HG02885 (cell line): Measurements from ENCODE around the gene SNX20.
A peak's percentile ranks its signal among the peaks of the same experiment; 100 is the strongest.

Source experiments
- ATAC-seq: cut with Tn5 transposase; IDR thresholded peaks from one replicate; pipeline ENCODE4 v1.9.1; 2021; ENCODE audit warnings: mild to moderate bottlenecking; ENCODE audit not compliant: unreplicated experiment, poor library complexity

The SNX20 gene

GRCh38 chr16:50638816-50639670, 42.1 kb downstream of the SNX20 start:
- ATAC-seq = no peak

GRCh38 chr16:50637716-50638602, 43.2 kb downstream of the SNX20 start:
- no peak for ATAC-seq

DNA sequence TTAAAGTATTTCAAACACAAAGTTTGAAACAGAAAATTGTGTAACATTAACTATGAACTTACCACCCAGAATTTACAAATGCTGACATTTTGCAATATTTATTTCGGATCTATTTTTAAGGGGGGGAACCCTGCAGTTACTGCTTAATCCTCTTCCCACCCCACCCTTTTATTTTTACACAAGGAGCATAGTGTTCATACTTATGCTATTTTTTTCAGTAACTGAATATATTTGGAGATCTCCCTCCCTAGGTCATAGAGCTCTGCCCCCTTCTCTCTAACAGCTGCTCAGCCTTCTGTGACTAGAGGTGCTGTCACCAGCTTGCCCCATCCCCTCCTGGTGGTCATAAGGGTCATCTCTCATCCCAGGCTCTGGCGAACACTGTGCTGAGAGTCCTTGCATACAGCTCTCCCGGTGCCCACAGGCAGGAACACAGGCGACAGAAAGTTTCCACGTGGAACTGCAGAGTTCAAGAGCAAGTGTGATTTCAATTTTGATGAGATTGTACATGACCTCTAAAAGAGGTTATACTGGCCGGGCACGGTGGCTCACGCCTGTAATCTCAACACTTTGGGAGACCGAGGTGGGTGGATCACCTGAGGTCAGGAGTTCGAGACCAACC, 44.2 kb downstream of the SNX20 start:
- ATAC-seq = no peak

- no peak for ATAC-seq
Measured at GRCh38 chr16:50635505-50636392, 45.4 kb downstream of the SNX20 start.

GRCh38 chr16:50634947-50635346, 46.2 kb downstream of the SNX20 start:
- ATAC-seq = no peak

GRCh38 chr16:50634090-50634489, 47.0 kb downstream of the SNX20 start:
- no peak for ATAC-seq

DNA sequence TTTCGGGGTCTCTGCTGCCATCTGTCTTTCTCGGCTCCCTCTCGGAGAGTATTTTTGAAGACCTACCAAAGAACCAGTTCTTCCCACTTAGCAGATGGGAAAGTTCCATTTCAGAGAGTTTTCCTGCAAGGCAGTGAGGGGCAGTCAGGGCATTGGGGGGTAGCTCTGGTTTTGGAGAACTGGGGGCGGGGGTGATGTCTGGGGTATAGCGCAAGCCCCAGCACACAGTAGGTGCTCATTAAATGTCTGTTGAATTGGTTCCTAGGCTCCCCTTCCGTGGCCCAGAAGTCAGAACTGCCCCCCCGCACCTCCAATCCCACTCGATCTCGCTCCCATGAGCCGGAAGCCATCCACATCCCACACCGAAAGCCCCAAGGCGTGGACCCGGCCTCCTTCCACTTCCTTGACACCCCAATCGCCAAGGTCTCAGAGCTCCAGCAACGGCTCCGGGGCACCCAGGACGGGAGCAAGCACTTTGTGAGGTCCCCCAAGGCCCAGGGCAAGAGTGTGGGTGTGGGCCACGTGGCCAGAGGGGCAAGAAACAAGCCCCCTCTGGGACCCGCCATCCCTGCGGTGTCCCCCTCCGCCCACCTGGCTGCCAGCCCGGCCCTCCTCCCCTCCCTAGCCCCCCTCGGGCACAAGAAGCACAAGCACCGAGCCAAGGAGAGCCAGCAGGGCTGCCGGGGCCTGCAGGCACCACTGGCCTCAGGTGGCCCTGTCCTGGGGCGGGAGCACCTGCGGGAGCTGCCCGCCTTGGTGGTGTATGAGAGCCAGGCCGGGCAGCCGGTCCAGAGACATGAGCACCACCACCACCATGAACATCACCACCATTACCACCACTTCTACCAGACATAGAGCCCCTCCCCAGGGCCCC, 47.9 kb downstream of the SNX20 start:
- ATAC-seq = no peak

DNA sequence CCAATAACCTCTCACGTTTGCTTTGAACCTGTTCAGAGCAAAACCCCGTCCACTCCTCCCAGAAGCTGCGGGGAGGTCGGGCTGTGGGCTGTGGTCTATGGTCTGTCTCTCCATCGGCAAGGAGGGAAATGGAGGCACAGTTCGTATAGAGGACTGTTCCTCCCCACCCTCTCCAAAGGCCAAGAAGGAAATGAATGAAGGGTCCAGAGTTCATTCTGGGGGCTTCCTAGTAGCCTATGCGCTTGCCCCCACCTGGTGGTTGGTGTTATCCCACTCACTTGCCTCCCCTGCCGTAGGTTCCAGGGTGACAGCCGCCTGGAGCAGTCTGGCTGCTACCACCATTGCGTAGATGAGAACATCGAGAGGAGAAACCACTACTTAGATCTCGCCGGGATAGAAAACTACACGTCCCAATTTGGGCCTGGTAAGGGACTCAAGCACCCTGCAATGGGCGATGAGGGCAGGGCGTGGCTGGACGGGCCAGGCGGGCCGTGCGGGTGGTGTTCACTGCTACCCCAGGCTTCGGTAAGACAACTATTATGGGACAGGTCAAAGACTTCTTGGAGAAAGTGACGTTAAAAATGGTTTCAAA, 49.0 kb downstream of the SNX20 start:
- ATAC-seq = no peak

DNA sequence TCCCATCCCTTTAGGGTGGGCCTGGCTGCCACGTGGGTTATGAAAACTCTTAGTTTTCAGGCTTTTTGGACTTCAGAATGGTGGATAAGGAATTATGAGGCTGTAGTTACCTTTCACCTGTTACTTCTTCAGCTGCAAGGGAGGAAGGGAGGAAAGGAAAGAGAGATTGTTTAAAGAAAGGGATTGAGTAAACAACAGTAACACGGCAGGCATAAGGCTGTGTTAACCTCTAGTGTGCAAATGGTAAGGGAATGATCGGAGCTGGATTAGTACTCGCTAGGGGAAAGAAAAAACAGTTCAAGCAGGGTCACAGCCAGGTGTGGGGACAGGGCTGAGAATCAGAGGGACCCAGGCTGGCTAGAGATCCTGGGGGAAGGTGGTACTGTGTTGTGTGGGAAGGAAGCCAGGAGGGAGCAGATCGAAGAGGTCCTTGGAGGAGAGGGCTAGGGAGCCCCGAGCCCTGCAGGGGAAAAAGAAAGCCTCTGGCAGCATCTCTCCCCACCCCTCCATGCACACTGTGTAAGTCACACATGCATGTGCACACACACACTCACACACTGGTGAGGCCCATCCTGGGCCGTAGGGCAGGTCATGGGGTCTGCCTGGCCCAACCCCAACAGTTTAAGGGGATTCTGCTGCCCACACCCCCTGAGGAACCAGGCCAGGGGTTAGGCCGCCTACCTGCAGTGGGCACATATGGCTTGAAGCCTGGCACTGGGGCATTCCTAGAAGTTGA, 49.7 kb downstream of the SNX20 start:
- no peak for ATAC-seq

DNA sequence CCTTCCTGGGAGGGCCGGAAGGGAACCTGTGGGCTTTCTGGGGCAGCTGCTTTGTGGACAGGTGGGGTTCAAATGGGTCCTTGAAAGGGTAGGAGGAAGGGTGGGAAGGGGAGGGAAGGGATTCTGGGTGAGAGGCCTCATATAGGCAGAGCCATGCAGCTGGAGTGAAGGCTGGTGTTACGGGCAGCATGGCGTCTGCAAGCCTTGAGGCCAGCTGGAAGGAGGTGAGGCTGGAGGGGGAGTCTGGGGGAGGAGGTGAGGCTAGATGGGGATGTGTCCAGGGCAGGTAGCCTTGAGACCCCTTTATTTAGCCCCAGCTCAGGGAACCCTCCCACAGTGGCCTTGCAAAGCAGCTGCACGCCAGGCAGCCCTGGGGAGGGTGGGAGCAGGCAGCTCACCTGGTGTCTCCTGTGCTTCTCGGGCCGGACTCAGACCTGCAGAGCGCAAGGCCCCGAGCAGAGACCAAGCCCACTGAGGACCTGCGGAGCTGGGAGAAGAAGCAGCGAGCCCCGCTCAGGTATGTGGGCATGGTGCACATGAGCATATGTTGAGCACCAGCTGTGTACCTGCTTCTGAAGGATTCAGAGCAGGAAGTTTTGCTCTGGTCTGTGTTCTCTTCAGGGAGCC, 50.6 kb downstream of the SNX20 start:
- no peak for ATAC-seq

DNA sequence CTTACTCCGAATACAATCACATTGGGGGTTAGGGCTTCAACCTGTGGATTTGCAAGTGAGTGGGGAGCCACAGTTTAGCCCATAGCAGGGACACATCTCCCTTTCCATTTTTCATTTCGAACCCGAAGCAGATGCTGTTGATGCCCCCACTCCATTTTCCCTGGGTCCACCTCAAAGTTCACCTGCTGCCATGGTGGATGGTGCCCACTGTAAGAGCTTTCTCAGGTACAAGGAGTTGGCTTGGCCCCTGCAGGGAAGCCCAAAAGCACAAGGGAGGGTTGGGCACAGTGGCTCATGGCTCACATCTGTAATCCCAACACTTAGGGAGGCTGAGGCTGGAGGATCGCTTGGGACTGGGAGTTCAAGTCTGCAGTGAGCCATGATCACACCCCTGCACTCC, 51.8 kb downstream of the SNX20 start:
- ATAC-seq = no peak

DNA sequence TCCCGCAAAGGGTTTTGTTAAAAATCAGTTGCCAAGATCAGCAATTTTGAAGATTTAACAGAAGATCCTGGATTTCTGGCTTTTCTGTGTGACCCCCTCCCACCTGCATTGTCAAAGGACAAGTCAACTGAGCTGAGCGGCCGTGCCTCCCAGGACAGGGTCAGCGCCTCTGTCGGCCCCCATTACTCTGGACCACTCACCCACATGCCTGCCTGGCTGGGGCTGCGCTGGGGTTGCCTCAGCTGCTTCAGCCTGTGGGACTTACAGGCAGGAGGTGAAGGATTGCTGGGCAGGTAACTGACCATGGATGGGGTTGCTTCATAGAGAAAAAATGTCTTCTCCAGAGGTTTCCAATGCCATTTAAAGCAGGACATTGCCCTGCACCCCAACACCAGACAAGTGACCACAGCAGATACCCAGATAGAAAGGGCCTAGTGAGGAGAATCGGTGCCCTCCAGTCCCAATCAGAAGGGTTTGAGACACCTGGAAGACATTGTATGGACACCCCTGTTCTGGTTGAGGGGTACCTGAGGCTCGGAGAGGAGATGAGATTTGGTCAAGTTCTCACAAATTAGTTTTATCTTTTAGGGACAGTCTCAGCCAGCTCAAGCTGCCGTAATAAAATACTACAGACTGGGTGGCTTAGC, 52.8 kb downstream of the SNX20 start:
- no peak for ATAC-seq

- ATAC-seq = peak; percentile 41
Measured at GRCh38 chr16:50627419-50627818, 53.7 kb downstream of the SNX20 start.

- no peak for ATAC-seq
Measured at GRCh38 chr16:50626868-50627267, 54.2 kb downstream of the SNX20 start.

DNA sequence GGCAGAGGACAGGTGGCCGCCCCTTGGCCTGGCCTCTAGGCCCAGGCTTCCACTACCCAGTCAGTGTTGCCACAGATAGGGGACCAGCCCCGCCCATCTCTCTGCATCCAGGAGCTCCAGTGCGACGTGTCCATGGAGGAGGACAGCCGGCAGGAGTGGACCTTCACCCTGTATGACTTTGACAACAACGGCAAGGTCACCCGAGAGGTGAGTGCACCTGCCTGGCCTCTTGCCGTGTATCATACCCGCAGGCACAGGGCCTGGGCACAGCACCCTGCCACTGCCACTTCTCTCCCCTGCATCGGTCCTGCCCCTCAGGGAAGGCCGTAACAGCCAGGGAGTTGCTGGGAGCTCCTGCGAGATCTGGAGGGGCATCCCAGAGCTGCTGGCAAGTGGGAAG, 55.7 kb downstream of the SNX20 start:
- ATAC-seq = no peak

DNA sequence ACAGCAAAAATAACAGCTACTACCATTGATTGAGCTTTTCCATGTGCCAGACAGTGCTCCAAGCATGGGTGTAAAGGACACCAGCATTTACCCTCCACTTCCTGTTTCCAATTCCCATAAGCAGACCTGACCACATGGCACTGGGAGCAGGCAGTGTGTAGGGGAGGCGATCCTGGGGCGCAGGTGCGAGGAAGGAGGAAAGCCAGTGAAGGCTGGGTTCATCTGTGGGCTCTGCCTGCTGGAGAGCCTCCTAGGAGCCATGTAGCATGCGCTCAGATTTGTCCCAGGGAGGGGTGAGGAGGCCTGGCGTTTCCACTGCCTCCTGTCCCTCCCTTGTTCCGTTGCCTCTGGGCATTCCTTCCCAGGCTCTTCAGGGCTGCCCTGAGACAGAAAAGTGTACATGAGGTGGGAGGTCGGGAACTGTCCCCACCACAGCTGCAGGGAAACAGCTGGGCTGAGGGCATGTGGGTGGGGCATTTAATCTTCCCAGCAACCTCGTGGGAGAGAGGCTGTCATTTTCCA, 56.6 kb downstream of the SNX20 start:
- ATAC-seq = no peak
